ENCODE measurements around the gene PTCH1.

- TF ChIP-seq POLR2A (IDR thresholded peaks at IDR 0.05; ENCODE audit: low read depth, low read length), result no peak
- TF ChIP-seq ZBTB11 (CRISPR knock-in tag; IDR thresholded peaks at IDR 0.05), result no peak
- no peak for TF ChIP-seq CTCF (IDR thresholded peaks at IDR 0.05 in 2 of 3, conservative IDR thresholded peaks at IDR 0.05 in 1 of 3; ENCODE audit: control insufficient read depth in 2 of 3, extremely low read depth in 1 of 3, insufficient read depth in 1 of 3, low read depth in 3 of 3, low read length in 3 of 3)
- TF ChIP-seq USF2 (IDR thresholded peaks at IDR 0.05; ENCODE audit: borderline replicate concordance, low read depth, low read length), result no peak
These were observed 36.4 kb downstream of the PTCH1 start for GRCh38 chr9:95480346-95480745.

Data from GM12878 (cell line).